Anterior cingulate cortex (tissue), 58 donors: ENCODE results near the gene IP6K1.

ENCODE experiments used
- DNase-seq, 58 donors: peaks; one replicate each; lab custom pipeline; 2025; lab: John Stamatoyannopoulos, UW

The IP6K1 gene

GRCh38 chr3:49727924-49728361, 58.4 kb downstream of the IP6K1 start:
- DNase-seq, result no peak

- DNase-seq, result no peak
Measured at GRCh38 chr3:49727154-49727923, 59.0 kb downstream of the IP6K1 start.

- DNase-seq, result no peak
Measured at GRCh38 chr3:49725906-49726681, 60.2 kb downstream of the IP6K1 start.

GRCh38 chr3:49724586-49724985, 61.8 kb downstream of the IP6K1 start:
- no peak for DNase-seq

- DNase-seq, result peak; percentile 61 to 98 (median 94)
Measured at GRCh38 chr3:49723628-49724551, 62.5 kb downstream of the IP6K1 start, which contains the start of gene GMPPB. Gene GMPPB (minus strand): TSS chr3:49723951. CDS start chr3:49723726, 225 bp downstream.

GRCh38 chr3:49723296-49723627, 63.1 kb downstream of the IP6K1 start:
- peak in 29 of 58 donors; percentile 23 to 74 (median 46) for DNase-seq

- DNase-seq, result peak in 1 of 58 donors; percentile 17
Measured at GRCh38 chr3:49722896-49723295, 63.4 kb downstream of the IP6K1 start.

GRCh38 chr3:49721896-49722781, 64.2 kb downstream of the IP6K1 start:
- DNase-seq, result no peak

GRCh38 chr3:49721596-49721895, 64.8 kb downstream of the IP6K1 start:
- DNase-seq, result no peak

- DNase-seq, result no peak
Measured at GRCh38 chr3:49720855-49721595, 65.3 kb downstream of the IP6K1 start.

GRCh38 chr3:49719214-49719884, 67.0 kb downstream of the IP6K1 start, which contains the start of gene AMIGO3:
Gene AMIGO3 (minus strand): TSS chr3:49719684. CDS start chr3:49719465, 219 bp downstream.
- peak; percentile 48 to 97 (median 90) for DNase-seq

- DNase-seq, result no peak
Measured at GRCh38 chr3:49718858-49719213, 67.5 kb downstream of the IP6K1 start.

GRCh38 chr3:49717959-49718857, 68.1 kb downstream of the IP6K1 start:
- no peak for DNase-seq

- DNase-seq, result no peak
Measured at GRCh38 chr3:49717211-49717958, 69.0 kb downstream of the IP6K1 start.

- no peak for DNase-seq
Measured at GRCh38 chr3:49716691-49717210, 69.6 kb downstream of the IP6K1 start.

GRCh38 chr3:49716169-49716568, 70.2 kb downstream of the IP6K1 start:
- no peak for DNase-seq
